ENCODE measurements around the gene MKS1.

- TF ChIP-seq CTCF (IDR thresholded peaks at IDR 0.05) (no peak), POLR2A (IDR thresholded peaks at IDR 0.05) (no peak)
These were observed 37.3 kb downstream of the MKS1 start for GRCh38 chr17:58181796-58182195.
